Myocyte (in vitro differentiated cells): ENCODE results near the gene GSKIP. TPM values are rescaled to one million over a fixed set of nuclear protein-coding genes. Genes with fewer than 3 reads are reported as not detected.
"Not testable (repeated sequence)": the region's sequence is repeated elsewhere in the genome, so short reads cannot be mapped to it uniquely, and the experiment has no call there.

Source experiments
- DNase-seq: peaks from one replicate; pipeline ENCODE4 v3.0.0-alpha.2; 2012; ENCODE audit warnings: low read depth
- polyA plus RNA-seq: library from polyadenylated mRNA; unstranded; fragments of >200 nt; gene quantifications from one replicate; pipeline ENCODE4 v1.2.1, GENCODE V29; 2012; ENCODE audit warnings: missing spikeins
- total RNA-seq: library from RNA; depleted of rRNA; stranded (reverse); fragments of >200 nt; gene quantifications from 2 replicates; pipeline ENCODE4 v1.2.3, GENCODE V29; 2014

The GSKIP gene
- total RNA-seq: 18.5 and 20.5 TPM in 2 replicates
- polyA plus RNA-seq: 13.8 TPM

- peak; percentile 94 for DNase-seq
These were observed at the start of gene GSKIP, which contains the start of gene ATG2B for GRCh38 chr14:96362965-96363750. Gene GSKIP (plus strand): TSS chr14:96363526. CDS start chr14:96382248, 18,722 bp downstream. Gene ATG2B (minus strand): TSS chr14:96363341. CDS start chr14:96362976, 365 bp downstream.

- no peak for DNase-seq
These were observed 47.2 kb upstream of the GSKIP start for GRCh38 chr14:96316087-96316486.

- no peak for DNase-seq
These were observed 44.5 kb upstream of the GSKIP start for GRCh38 chr14:96318836-96319235.

- DNase-seq: no peak
These were observed 42.7 kb upstream of the GSKIP start for GRCh38 chr14:96320605-96321004.

GRCh38 chr14:96324219-96324618, 39.1 kb upstream of the GSKIP start:
- no peak for DNase-seq

GRCh38 chr14:96338551-96338950, 24.8 kb upstream of the GSKIP start:
- no peak for DNase-seq

- DNase-seq: no peak
These were observed 22.0 kb upstream of the GSKIP start for GRCh38 chr14:96341323-96341722.

- no peak for DNase-seq
These were observed 17.7 kb upstream of the GSKIP start for GRCh38 chr14:96345669-96346068.

- not testable (repeated sequence) for DNase-seq
These were observed 15.4 kb upstream of the GSKIP start for GRCh38 chr14:96347957-96348356.

GRCh38 chr14:96349286-96350075, 13.8 kb upstream of the GSKIP start:
- DNase-seq: no peak

GRCh38 chr14:96351986-96352385, 11.3 kb upstream of the GSKIP start:
- DNase-seq: no peak

- DNase-seq: no peak
These were observed 10.6 kb upstream of the GSKIP start for GRCh38 chr14:96352708-96353107.

- DNase-seq: no peak
These were observed 9.1 kb upstream of the GSKIP start for GRCh38 chr14:96354246-96354645.

- no peak for DNase-seq
These were observed 6.1 kb upstream of the GSKIP start for GRCh38 chr14:96357216-96357615.

- DNase-seq: no peak
These were observed 3.4 kb upstream of the GSKIP start for GRCh38 chr14:96359959-96360358.

GRCh38 chr14:96362071-96362964, 1.0 kb upstream of the GSKIP start:
- peak; percentile 55 for DNase-seq

- peak; percentile 55 for DNase-seq
These were observed 518 bp downstream of the GSKIP start for GRCh38 chr14:96363751-96364336.

- DNase-seq: no peak
These were observed 1.6 kb downstream of the GSKIP start for GRCh38 chr14:96364962-96365361.

GRCh38 chr14:96368534-96368933, 5.2 kb downstream of the GSKIP start:
- DNase-seq: no peak

GRCh38 chr14:96370528-96370927, 7.2 kb downstream of the GSKIP start:
- no peak for DNase-seq

GRCh38 chr14:96373538-96373937, 10.2 kb downstream of the GSKIP start:
- no peak for DNase-seq
